Hepatocyte (in vitro differentiated cells): Measurements from ENCODE around the gene SSPN. TPM values are rescaled to one million over a fixed set of nuclear protein-coding genes. Genes with fewer than 3 reads are reported as not detected.

Experiments used
- DNase-seq: peaks from one replicate; pipeline ENCODE4 v3.0.0-alpha.2; 2016; ENCODE audit warnings: low spot score
- H2AFZ ChIP-seq: fragments of 200-600 bp; sonication (generic); 2 replicates; pipeline ENCODE4 v1.6.0; 2016; ENCODE audit warnings: antibody characterized with exemption, mild to moderate bottlenecking
- H3K27ac ChIP-seq: fragments of 200-600 bp; sonication (generic); 2 replicates; pipeline ENCODE4 v1.5.1; 2016; ENCODE audit warnings: mild to moderate bottlenecking
- H3K27me3 ChIP-seq: fragments of 200-600 bp; sonication (generic); 2 replicates; pipeline ENCODE4 v1.6.1; 2016
- H3K36me3 ChIP-seq: fragments of 200-600 bp; sonication (generic); replicated peaks from 2 replicates; pipeline ENCODE4 v1.5.1; 2016; ENCODE audit warnings: low read depth; ENCODE audit not compliant: insufficient read depth
- H3K4me1 ChIP-seq: fragments of 200-600 bp; sonication (generic); 2 replicates; pipeline ENCODE4 v1.5.1; 2016; ENCODE audit warnings: mild to moderate bottlenecking, moderate library complexity; ENCODE audit not compliant: insufficient read depth
- H3K4me2 ChIP-seq: fragments of 200-600 bp; sonication (generic); 2 replicates; pipeline ENCODE4 v1.6.0; 2016
- H3K4me3 ChIP-seq: fragments of 200-600 bp; sonication (generic); 2 replicates; pipeline ENCODE4 v1.5.1; 2016; ENCODE audit warnings: mild to moderate bottlenecking
- H3K79me2 ChIP-seq: fragments of 200-600 bp; sonication (generic); 2 replicates; pipeline ENCODE4 v1.6.0; 2017; ENCODE audit warnings: mild to moderate bottlenecking
- H3K9me2 ChIP-seq: fragments of 200-600 bp; sonication (generic); replicated peaks from 2 replicates; pipeline ENCODE4 v1.6.0; 2017; ENCODE audit warnings: mild to moderate bottlenecking; ENCODE audit not compliant: insufficient read depth
- H3K9me3 ChIP-seq: fragments of 200-600 bp; sonication (generic); 2 replicates; pipeline ENCODE4 v1.5.1; 2016; ENCODE audit warnings: low read depth, mild to moderate bottlenecking
- H4K20me1 ChIP-seq: fragments of 200-600 bp; sonication (generic); 2 replicates; pipeline ENCODE4 v1.6.0; 2016; ENCODE audit warnings: mild to moderate bottlenecking; ENCODE audit not compliant: insufficient read depth, poor library complexity, severe bottlenecking
- EZH2 ChIP-seq: fragments of 200-600 bp; sonication (generic); IDR thresholded peaks from 2 replicates; pipeline ENCODE4 v1.6.1; 2016; ENCODE audit warnings: antibody characterized with exemption, mild to moderate bottlenecking, borderline replicate concordance
- EZH2phosphoT487 ChIP-seq: fragments of 200-600 bp; sonication (generic); IDR thresholded peaks from one replicate; pipeline ENCODE4 v1.6.1; 2018; ENCODE audit warnings: antibody characterized with exemption, mild to moderate bottlenecking, low read depth, moderate library complexity; ENCODE audit not compliant: unreplicated experiment, severe bottlenecking
- WGBS: methylation state at CpG from one replicate; pipeline ENCODE4 v1.1.6; 2016; ENCODE audit warnings: low lambda C conversion rate; ENCODE audit errors: missing lambda C conversion rate; 5-methylcytosine and 5-hydroxymethylcytosine counted together
- polyA plus RNA-seq: library from polyadenylated mRNA; unstranded; fragments of >200 nt; fragmentation: Nextera tagmentation; extraction: Ambion mirVana; gene quantifications from 2 replicates; pipeline ENCODE4 v1.2.1, GENCODE V29; 2016
- total RNA-seq: library from RNA; depleted of rRNA; stranded (reverse); fragments of >200 nt; gene quantifications from 2 replicates; pipeline ENCODE4 v1.2.3, GENCODE V29; 2014
- TF ChIP-seq, protein P1 (sequence below): fragments of 200-600 bp; sonication (generic); IDR thresholded peaks from 2 replicates; pipeline ENCODE4 v1.5.1; 2016; ENCODE audit warnings: antibody characterized with exemption, mild to moderate bottlenecking; ENCODE audit not compliant: poor library complexity

SSPN gene
- total and polyA plus RNA-seq, 2 experiments from 2014 or later, result 1.7 to 12.5 TPM

DNA sequence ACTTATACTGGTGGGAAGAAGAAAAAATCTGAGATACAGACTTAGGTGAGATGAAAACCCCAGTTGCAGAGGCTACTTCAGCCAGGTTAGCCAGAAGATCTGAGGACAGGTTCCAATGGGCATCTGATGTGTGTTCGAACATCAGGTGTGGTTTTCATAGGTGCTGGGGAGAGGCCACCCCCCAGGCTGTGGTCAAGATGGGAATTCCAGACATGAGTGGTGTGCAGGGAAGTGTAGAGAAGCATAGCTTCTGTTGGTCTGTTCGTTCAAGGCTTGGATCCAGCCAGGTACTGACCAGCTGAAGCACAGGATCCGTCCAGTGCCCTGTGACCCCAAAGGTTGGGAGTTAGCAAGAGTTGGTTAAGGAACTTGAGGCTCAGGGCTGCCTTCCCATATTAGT is 85.5 kb downstream of the SSPN start:
- Histone ChIP-seq H3K27me3 (no peaks in the 10 kb centered on the region), H3K27ac (no peak overlapping the region), H3K4me1 (no peaks in the 10 kb centered on the region), H3K4me3 (no peak overlapping the region), H3K4me2 (no peak overlapping the region), H3K9me2 (no peaks in the 10 kb centered on the region), H3K79me2 (no peaks in the 10 kb centered on the region), H3K36me3 (no peaks in the 10 kb centered on the region), H2AFZ (no peak overlapping the region), H3K9me3 (no peaks in the 10 kb centered on the region), H4K20me1 (no peaks in the 10 kb centered on the region)
- TF ChIP-seq, protein P1, sequence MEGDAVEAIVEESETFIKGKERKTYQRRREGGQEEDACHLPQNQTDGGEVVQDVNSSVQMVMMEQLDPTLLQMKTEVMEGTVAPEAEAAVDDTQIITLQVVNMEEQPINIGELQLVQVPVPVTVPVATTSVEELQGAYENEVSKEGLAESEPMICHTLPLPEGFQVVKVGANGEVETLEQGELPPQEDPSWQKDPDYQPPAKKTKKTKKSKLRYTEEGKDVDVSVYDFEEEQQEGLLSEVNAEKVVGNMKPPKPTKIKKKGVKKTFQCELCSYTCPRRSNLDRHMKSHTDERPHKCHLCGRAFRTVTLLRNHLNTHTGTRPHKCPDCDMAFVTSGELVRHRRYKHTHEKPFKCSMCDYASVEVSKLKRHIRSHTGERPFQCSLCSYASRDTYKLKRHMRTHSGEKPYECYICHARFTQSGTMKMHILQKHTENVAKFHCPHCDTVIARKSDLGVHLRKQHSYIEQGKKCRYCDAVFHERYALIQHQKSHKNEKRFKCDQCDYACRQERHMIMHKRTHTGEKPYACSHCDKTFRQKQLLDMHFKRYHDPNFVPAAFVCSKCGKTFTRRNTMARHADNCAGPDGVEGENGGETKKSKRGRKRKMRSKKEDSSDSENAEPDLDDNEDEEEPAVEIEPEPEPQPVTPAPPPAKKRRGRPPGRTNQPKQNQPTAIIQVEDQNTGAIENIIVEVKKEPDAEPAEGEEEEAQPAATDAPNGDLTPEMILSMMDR, result no peak
- TF ChIP-seq EZH2phosphoT487 (no peak), EZH2 (no peak)
- 100% methylated on average over 3 of the region's 3 CpGs for WGBS
- DNase-seq, result no peak

DNA sequence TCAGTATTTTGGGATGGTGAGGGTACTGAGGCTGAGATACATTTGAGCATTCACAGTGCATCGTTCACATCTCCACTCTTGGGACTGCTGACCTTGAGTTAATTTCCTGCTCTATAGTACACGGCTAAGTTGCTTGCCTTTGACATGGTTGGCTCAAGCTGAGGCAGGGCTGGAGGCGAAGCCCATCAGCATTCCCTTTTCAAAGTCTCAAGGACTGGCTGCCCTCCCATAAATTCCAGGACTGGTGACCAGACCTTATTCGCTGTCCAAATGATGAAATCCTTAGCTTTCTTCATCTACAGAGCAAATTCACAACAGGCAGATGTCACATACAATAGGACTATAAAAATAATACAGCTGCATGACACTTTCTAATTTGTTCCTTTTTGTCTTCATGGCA is 85.9 kb downstream of the SSPN start:
- Histone ChIP-seq H3K27ac (no peak overlapping the region), H3K4me3 (no peak overlapping the region), H3K9me3 (no peaks in the 10 kb centered on the region), H3K4me1 (no peaks in the 10 kb centered on the region), H2AFZ (no peak overlapping the region), H3K27me3 (no peaks in the 10 kb centered on the region), H3K4me2 (no peak overlapping the region), H3K36me3 (no peaks in the 10 kb centered on the region), H4K20me1 (no peaks in the 10 kb centered on the region), H3K79me2 (no peaks in the 10 kb centered on the region), H3K9me2 (no peaks in the 10 kb centered on the region)
- TF ChIP-seq EZH2, result no peak
- no peak for TF ChIP-seq EZH2phosphoT487
- TF ChIP-seq, protein P1, result no peak
- DNase-seq, result no peak
- WGBS, result 87% methylated on average over 4 of the region's 4 CpGs

DNA sequence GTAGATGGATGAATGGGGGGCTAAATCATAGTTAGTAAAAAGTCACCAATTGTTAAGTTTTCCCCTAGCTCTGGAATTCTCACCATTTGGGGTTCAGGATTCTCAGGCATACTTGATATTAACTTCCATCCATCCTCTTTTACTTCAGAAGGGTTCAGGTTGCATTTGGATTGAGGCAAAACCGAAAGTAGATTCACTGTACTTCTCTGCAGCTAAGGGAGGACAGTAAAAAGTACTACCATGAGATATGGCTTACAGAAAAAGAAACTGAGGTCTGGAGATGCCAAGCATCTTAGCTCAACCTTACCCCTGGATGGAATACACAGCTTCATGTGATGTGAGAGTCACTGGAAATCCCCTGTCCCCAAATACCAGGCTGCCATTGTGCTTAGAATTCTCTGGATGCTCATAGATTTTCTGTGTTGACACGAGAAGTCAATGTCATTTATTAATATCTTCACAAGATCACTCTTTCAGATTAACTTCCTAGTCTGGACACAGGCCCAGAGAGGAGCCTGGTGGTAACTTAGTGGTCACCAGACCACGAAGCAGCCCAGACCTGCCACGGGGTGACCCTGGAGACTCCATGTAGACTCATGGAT is 87.1 kb downstream of the SSPN start:
- TF ChIP-seq, protein P1, result no peak
- no peak for TF ChIP-seq EZH2phosphoT487
- TF ChIP-seq EZH2, result no peak
- Histone ChIP-seq H3K4me1 (no peaks in the 10 kb centered on the region), H3K27ac (no peak overlapping the region), H3K9me3 (no peaks in the 10 kb centered on the region), H3K4me3 (no peak overlapping the region), H4K20me1 (no peaks in the 10 kb centered on the region), H3K4me2 (no peak overlapping the region), H2AFZ (no peak overlapping the region), H3K79me2 (no peaks in the 10 kb centered on the region), H3K9me2 (no peaks in the 10 kb centered on the region), H3K36me3 (no peaks in the 10 kb centered on the region), H3K27me3 (no peaks in the 10 kb centered on the region)
- WGBS, result 89% methylated on average over 4 of the region's 4 CpGs
- no peak for DNase-seq
